GM23338 (cell line): Measurements from ENCODE around the gene TENM3.

Source experiments
- CREB1 ChIP-seq: fragments of 250-450 bp; sonication (Bioruptor Pico); IDR thresholded peaks from 2 replicates; pipeline ENCODE4 v1.5.0; 2020; ENCODE audit warnings: low read depth, mild to moderate bottlenecking, moderate library complexity
- CTCF ChIP-seq, 2 experiments: fragments of 200-600 bp in 1 of 2; sonication (generic) in 1 of 2; conservative IDR thresholded peaks; 2 replicates each; pipeline versions ENCODE4 v1.5.1 to v1.6.1; 2016 to 2017; ENCODE audit warnings: antibody characterized with exemption in 2 of 2, low read depth in 2 of 2, mild to moderate bottlenecking in 2 of 2, moderate library complexity in 1 of 2
- ETS1 ChIP-seq: IDR thresholded peaks from 2 replicates; pipeline ENCODE4 v1.6.1; 2016; ENCODE audit warnings: antibody characterized with exemption
- EZH2 ChIP-seq: fragments of 200-600 bp; sonication (generic); IDR thresholded peaks from one replicate; pipeline ENCODE4 v1.8.0; 2017; ENCODE audit warnings: antibody characterized with exemption, mild to moderate bottlenecking, low read depth; ENCODE audit not compliant: unreplicated experiment
- EZH2phosphoT487 ChIP-seq: fragments of 200-600 bp; sonication (generic); IDR thresholded peaks from one replicate; pipeline ENCODE4 v1.8.1; 2018; ENCODE audit warnings: antibody characterized with exemption; ENCODE audit not compliant: unreplicated experiment
- JUNB ChIP-seq: IDR thresholded peaks from one replicate; pipeline ENCODE4 v1.6.1; 2016; ENCODE audit warnings: antibody characterized with exemption; ENCODE audit not compliant: unreplicated experiment
- POLR2AphosphoS5 ChIP-seq: IDR thresholded peaks from 2 replicates; pipeline ENCODE4 v1.6.1; 2016; ENCODE audit warnings: antibody characterized with exemption, low read depth
- REST ChIP-seq: IDR thresholded peaks from one replicate; pipeline ENCODE4 v1.6.1; 2018; ENCODE audit warnings: antibody characterized with exemption; ENCODE audit not compliant: unreplicated experiment
- STAT1 ChIP-seq: IDR thresholded peaks from one replicate; pipeline ENCODE4 v1.6.1; 2016; ENCODE audit warnings: antibody characterized with exemption; ENCODE audit not compliant: unreplicated experiment
- ZNF114 ChIP-seq: fragments of 250-450 bp; sonication (Bioruptor Pico); IDR thresholded peaks from 2 replicates; pipeline ENCODE4 v1.5.0; 2020; ENCODE audit warnings: mild to moderate bottlenecking, moderate library complexity
- ZNF331 ChIP-seq: fragments of 250-450 bp; sonication (Bioruptor Pico); IDR thresholded peaks from 2 replicates; pipeline ENCODE4 v1.5.0; 2020; ENCODE audit warnings: low read depth, mild to moderate bottlenecking, moderate library complexity
- ZNF462 ChIP-seq: fragments of 250-450 bp; sonication (Bioruptor Pico); IDR thresholded peaks from 2 replicates; pipeline ENCODE4 v1.5.0; 2020; ENCODE audit warnings: mild to moderate bottlenecking, moderate library complexity

- TF ChIP-seq EZH2 = no peak
- TF ChIP-seq CTCF (conservative IDR thresholded peaks at IDR 0.05; ENCODE audit: low read depth in 2 of 2) = no peak
- TF ChIP-seq ZNF462 (CRISPR knock-in tag) = no peak
- TF ChIP-seq REST = no peak
- TF ChIP-seq JUNB = no peak
- no peak for TF ChIP-seq CREB1 (CRISPR knock-in tag)
- TF ChIP-seq POLR2AphosphoS5 = no peak
- TF ChIP-seq EZH2phosphoT487 = no peak
- TF ChIP-seq ETS1 = no peak
- no peak for TF ChIP-seq ZNF114 (CRISPR knock-in tag)
- TF ChIP-seq STAT1 = no peak
- TF ChIP-seq ZNF331 (CRISPR knock-in tag) = no peak
These were observed 108.3 kb downstream of the TENM3 start for GRCh38 chr4:182351485-182351884.
